Fibroblast of skin of left quadriceps (primary cell): ENCODE data around the gene BANP.
A peak's percentile ranks its signal among the peaks of the same experiment; 100 is the strongest.
"Not testable (repeated sequence)": the region's sequence is repeated elsewhere in the genome, so short reads cannot be mapped to it uniquely, and the experiment has no call there.

ENCODE experiments used
- DNase-seq, 2 experiments: peaks; one replicate each; pipeline ENCODE4 v3.0.0-alpha.2; 2013; ENCODE audit warnings: low read depth in 2 of 2

Gene BANP

GRCh38 chr16:87950765-87951551 lies at the start of gene BANP:
BANP (plus strand) TSS chr16:87951434; CDS start chr16:87975116, 23,682 bp downstream.
- DNase-seq: peak; percentile 97 to 98

GRCh38 chr16:87904963-87905362 lies 46.3 kb upstream of the BANP start:
- DNase-seq: not testable (repeated sequence)

- not testable (repeated sequence) for DNase-seq
Observed at GRCh38 chr16:87905521-87905920, 45.7 kb upstream of the BANP start.

- DNase-seq: not testable (repeated sequence)
Observed at GRCh38 chr16:87908101-87908500, 43.1 kb upstream of the BANP start.

GRCh38 chr16:87909203-87909935 lies 41.9 kb upstream of the BANP start:
- not testable (repeated sequence) for DNase-seq

GRCh38 chr16:87911106-87911763 lies 40.0 kb upstream of the BANP start:
- peak in 1 of 2 experiments; percentile 17 for DNase-seq

GRCh38 chr16:87912691-87913090 lies 38.5 kb upstream of the BANP start:
- DNase-seq: not testable (repeated sequence)

- not testable (repeated sequence) for DNase-seq
Observed at GRCh38 chr16:87914021-87914725, 37.1 kb upstream of the BANP start.

GRCh38 chr16:87914812-87915211 lies 36.4 kb upstream of the BANP start:
- DNase-seq: no peak

- DNase-seq: no peak
Observed at GRCh38 chr16:87917503-87917902, 33.7 kb upstream of the BANP start.

- DNase-seq: no peak
Observed at GRCh38 chr16:87918338-87918737, 32.9 kb upstream of the BANP start.

GRCh38 chr16:87918866-87919680 lies 32.2 kb upstream of the BANP start:
- DNase-seq: no peak

- DNase-seq: no peak
Observed at GRCh38 chr16:87919681-87919994, 31.6 kb upstream of the BANP start.

- DNase-seq: no peak
Observed at GRCh38 chr16:87921236-87921773, 29.9 kb upstream of the BANP start.

- no peak for DNase-seq
Observed at GRCh38 chr16:87922250-87922871, 28.9 kb upstream of the BANP start.

GRCh38 chr16:87924041-87924810 lies 27.0 kb upstream of the BANP start:
- DNase-seq: no peak

GRCh38 chr16:87924811-87925670 lies 26.2 kb upstream of the BANP start:
- DNase-seq: no peak
